Mesothelial cell of epicardium (in vitro differentiated cells): ENCODE measurements around the gene LILRA6. TPM values are rescaled to one million over a fixed set of nuclear protein-coding genes. Genes with fewer than 3 reads are reported as not detected.
"Not testable (repeated sequence)": the region's sequence is repeated elsewhere in the genome, so short reads cannot be mapped to it uniquely, and the experiment has no call there.

Experiments used
- DNase-seq, 2 experiments: peaks; one replicate each; pipeline ENCODE4 v3.0.0; 2021; ENCODE audit warnings: low spot score in 2 of 2; ENCODE audit not compliant: unreplicated experiment in 2 of 2
- H3K27ac Mint-ChIP-seq: 2 replicates; pipeline ENCODE4 v1.8.0; 2021; ENCODE audit warnings: mixed read lengths
- H3K27me3 Mint-ChIP-seq: 2 replicates; pipeline ENCODE4 v1.8.0; 2021; ENCODE audit warnings: low read depth, mixed read lengths
- H3K36me3 Mint-ChIP-seq: 2 replicates; pipeline ENCODE4 v1.8.0; 2021; ENCODE audit warnings: mixed read lengths
- H3K4me1 Mint-ChIP-seq: 2 replicates; pipeline ENCODE4 v1.8.0; 2021; ENCODE audit warnings: mixed read lengths
- H3K4me3 Mint-ChIP-seq: 2 replicates; pipeline ENCODE4 v1.8.0; 2021; ENCODE audit warnings: mild to moderate bottlenecking, moderate library complexity, mixed read lengths
- H3K9me3 Mint-ChIP-seq: 2 replicates; pipeline ENCODE4 v1.8.0; 2021; ENCODE audit warnings: mixed read lengths
- total RNA-seq: library from RNA; stranded (reverse); gene quantifications from 3 replicates; pipeline ENCODE4 v1.2.1, GENCODE V29; 2021
- TF ChIP-seq, protein P1 (sequence below): fragments of 200-600 bp; sonication (generic); IDR thresholded peaks from one replicate; pipeline ENCODE4 v1.5.0; 2021; ENCODE audit warnings: antibody characterized with exemption; ENCODE audit not compliant: unreplicated experiment

The LILRA6 gene
- total RNA-seq, 1 donor from 2014 or later, result not detected

DNA sequence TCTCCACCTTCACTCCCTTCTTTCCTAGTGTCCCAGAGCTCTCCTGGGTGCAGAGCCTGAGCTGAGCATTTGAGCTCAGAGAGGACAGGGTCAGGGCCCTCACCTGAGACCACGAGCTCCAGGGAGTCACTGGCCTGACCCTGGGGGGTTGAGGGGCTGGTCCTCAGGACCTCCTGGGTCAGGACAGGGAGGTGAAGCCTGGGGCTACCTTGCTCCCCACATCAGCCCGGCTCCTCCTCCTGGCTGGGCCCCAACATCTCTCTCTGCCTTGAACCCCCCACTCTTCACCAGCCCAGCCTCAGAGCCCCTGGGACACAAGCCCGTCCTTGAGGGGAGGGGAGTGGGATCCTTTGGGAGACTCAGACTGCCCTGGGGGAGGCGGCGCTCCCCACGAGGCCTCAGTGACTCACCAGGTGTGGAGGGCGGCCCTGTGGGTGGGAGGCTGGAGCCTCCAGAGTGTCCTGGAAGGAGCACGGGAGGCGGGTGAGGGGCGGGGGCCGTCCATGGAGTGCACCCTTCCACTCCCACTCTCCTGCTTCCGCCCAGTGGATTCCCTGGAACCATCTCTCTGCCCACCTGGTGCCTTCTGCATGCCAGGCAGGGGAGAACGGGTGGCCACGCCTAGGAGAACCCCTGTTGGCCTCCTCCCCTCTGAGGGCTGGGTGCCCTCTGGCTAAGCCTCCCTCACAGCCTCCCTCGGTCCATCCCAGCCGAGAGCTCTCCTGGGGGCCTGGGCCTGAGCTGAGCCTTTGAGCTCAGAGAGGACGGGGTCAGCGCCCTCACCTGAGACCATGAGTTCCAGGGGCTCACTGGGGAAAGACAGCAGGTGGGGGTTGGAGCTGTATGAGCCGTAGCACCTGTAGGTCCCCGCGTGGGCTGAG, 2.9 kb downstream of the LILRA6 start:
- not testable (repeated sequence) for H3K27ac Mint-ChIP-seq, H3K36me3 Mint-ChIP-seq, DNase-seq, H3K4me1 Mint-ChIP-seq, H3K9me3 Mint-ChIP-seq, H3K4me3 Mint-ChIP-seq
- H3K27me3 Mint-ChIP-seq, result peaks cover 52% of the 10 kb centered on the region

DNA sequence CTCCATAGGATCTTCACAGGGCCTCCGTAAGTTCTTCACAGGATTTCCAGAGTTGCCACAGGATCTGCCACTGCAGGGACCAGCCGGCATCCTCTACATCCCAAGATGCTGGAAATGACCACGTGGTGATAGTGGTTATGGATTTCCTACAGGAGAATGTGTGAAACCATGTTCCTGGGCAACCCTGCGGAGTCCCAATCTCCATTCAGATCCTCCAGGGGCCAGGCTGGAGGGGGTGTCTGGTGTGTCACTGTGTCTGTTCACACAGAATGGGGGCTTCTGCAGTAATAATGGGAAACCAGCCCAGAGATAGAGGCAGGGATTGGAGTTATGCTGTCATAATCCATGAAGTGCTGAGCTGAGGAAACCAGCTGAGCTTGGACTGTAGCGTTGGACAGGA, 8.6 kb downstream of the LILRA6 start:
- Mint-ChIP-seq H3K4me3 (no peak overlapping the region), H3K27me3 (peaks cover 75% of the 10 kb centered on the region), H3K4me1 (no peaks in the 10 kb centered on the region), H3K36me3 (no peaks in the 10 kb centered on the region), H3K9me3 (peaks cover 12% of the 10 kb centered on the region), H3K27ac (no peak overlapping the region)
- DNase-seq, result no peak
- TF ChIP-seq, protein P1, sequence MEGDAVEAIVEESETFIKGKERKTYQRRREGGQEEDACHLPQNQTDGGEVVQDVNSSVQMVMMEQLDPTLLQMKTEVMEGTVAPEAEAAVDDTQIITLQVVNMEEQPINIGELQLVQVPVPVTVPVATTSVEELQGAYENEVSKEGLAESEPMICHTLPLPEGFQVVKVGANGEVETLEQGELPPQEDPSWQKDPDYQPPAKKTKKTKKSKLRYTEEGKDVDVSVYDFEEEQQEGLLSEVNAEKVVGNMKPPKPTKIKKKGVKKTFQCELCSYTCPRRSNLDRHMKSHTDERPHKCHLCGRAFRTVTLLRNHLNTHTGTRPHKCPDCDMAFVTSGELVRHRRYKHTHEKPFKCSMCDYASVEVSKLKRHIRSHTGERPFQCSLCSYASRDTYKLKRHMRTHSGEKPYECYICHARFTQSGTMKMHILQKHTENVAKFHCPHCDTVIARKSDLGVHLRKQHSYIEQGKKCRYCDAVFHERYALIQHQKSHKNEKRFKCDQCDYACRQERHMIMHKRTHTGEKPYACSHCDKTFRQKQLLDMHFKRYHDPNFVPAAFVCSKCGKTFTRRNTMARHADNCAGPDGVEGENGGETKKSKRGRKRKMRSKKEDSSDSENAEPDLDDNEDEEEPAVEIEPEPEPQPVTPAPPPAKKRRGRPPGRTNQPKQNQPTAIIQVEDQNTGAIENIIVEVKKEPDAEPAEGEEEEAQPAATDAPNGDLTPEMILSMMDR, result no peak

DNA sequence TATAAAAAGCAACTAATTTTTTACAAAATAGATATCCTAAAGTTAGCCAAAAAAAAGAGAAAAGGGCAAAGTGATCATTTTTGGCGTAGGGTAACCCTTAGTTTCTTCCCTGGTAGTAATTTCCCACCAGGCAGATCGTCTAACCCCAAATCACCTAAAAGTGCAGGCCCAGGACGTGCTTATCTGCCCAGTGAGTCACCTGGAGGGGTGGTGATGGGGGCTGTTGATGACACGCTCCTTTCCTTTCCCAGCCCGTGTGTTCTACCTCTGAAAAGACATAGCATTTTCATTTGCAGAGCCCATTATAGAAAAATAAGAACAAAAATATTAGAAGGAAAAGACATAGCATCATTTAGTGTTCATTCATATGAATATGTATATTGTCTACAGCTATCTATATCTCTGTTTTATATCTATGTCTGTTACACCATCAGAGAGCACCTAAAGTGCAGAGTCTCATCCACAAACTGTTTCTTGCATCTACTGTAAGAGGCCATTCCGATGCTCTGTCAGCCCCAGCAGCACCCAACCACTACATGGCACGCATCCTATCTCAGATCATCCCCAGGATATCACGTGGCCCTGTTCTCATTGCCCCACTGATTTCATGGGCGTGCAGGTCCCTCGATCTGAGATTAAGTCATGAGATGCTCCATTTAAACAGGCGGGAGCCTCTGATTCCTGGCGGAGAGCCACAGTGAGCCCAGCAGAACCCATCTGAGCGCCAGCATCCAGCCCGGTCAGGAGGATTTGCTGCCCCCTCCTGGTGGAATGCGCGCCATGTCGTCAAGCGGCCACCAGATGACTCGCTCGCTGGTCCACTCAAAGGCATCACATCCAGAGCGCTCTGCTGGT, 11.3 kb downstream of the LILRA6 start:
- TF ChIP-seq, protein P1, result peak; percentile 93
- peak; percentile 76 to 94 for DNase-seq
- Mint-ChIP-seq H3K4me3 (no peak overlapping the region), H3K27me3 (peaks cover 60% of the 10 kb centered on the region), H3K4me1 (no peaks in the 10 kb centered on the region), H3K36me3 (no peaks in the 10 kb centered on the region), H3K9me3 (peaks cover 18% of the 10 kb centered on the region), H3K27ac (no peak overlapping the region)

DNA sequence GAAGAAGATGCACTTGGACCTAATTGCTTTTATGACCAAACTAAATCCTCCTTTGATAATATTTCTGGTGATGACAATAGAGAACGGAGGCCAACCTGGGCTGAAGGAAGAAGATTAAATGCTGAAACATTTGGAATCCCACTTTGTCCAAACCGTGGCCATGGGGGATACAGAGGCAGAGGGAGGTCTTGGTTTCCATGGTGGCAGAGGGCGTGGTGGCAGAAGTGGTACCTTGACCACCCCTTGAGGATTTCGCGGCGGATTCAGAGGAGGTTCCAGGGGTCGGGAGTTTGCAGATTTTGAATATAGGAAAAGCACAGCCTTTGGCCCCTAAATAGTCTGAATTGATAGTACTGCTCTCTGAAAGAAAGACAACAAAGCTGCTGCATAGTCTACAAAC, 12.6 kb downstream of the LILRA6 start:
- no peak for DNase-seq
- TF ChIP-seq, protein P1, result no peak
- Mint-ChIP-seq H3K27ac (no peak overlapping the region), H3K27me3 (peaks cover 51% of the 10 kb centered on the region), H3K4me1 (no peaks in the 10 kb centered on the region), H3K9me3 (peaks cover 17% of the 10 kb centered on the region), H3K4me3 (no peak overlapping the region), H3K36me3 (no peaks in the 10 kb centered on the region)

DNA sequence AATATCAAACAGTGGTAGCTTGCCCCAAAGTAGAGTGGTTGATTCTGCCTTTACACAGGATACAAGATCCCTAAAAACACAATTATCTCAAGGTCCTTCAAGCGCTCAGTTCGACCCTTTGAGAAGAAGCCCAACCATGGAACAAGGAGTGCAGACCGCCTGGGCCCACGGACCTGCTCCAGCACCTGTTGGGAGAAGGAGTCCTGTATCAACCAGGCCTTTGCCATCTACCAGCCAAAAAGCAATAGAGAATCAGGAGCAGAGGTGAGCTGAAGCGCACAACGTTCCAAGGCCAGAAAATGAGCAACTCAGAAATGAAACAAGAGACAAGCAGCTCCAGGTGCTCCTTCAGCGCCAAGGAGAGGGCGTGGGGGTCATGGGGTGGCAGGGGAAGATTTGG, 13.4 kb downstream of the LILRA6 start:
- Mint-ChIP-seq H3K9me3 (peaks cover 11% of the 10 kb centered on the region), H3K4me3 (no peak overlapping the region), H3K27me3 (peaks cover 46% of the 10 kb centered on the region), H3K27ac (no peak overlapping the region), H3K36me3 (no peaks in the 10 kb centered on the region), H3K4me1 (no peaks in the 10 kb centered on the region)
- DNase-seq, result no peak
- TF ChIP-seq, protein P1, result no peak

DNA sequence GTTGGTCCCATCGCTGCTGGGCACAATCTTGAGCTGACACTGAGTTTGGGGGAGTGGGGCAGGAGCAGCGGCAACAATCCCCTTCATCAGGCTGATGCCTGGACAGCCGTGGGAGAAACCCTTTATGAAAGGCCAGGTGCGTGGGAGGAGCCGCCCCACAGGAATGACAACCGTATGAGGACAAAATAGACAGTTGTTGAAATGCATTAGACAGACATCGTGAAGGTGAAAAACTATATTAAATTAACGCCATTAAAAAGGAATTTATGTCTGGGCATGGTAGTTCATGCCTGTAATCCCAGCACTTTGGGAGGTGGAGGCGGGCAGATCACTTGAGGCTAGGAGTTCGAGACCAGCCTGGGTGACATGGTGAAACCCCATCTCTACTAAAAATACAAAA, 18.0 kb downstream of the LILRA6 start:
- not testable (repeated sequence) for H3K36me3 Mint-ChIP-seq, H3K4me3 Mint-ChIP-seq, H3K9me3 Mint-ChIP-seq, H3K27ac Mint-ChIP-seq, DNase-seq
- Mint-ChIP-seq H3K27me3 (peaks cover 28% of the 10 kb centered on the region), H3K4me1 (peaks cover 11% of the 10 kb centered on the region)

DNA sequence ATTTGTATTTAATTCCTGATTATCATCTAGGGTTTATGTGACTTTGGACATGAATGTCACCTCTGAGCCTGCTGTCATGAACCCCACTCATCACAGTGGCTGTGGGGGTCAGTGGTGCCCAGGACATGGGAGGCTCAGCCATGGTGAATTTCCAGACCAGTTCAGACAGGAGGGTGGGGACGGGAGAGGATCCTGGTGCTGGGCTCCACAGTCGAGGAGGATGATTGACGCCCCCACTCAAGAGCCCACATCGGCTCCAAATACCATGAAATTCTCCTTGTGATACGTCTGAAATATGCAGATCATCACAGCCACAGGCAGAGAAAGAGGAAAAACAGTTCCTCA, 18.7 kb downstream of the LILRA6 start:
- not testable (repeated sequence) for H3K9me3 Mint-ChIP-seq, H3K36me3 Mint-ChIP-seq, DNase-seq, H3K27ac Mint-ChIP-seq, H3K4me3 Mint-ChIP-seq
- Mint-ChIP-seq H3K27me3 (peaks cover 24% of the 10 kb centered on the region), H3K4me1 (peaks cover 11% of the 10 kb centered on the region)

DNA sequence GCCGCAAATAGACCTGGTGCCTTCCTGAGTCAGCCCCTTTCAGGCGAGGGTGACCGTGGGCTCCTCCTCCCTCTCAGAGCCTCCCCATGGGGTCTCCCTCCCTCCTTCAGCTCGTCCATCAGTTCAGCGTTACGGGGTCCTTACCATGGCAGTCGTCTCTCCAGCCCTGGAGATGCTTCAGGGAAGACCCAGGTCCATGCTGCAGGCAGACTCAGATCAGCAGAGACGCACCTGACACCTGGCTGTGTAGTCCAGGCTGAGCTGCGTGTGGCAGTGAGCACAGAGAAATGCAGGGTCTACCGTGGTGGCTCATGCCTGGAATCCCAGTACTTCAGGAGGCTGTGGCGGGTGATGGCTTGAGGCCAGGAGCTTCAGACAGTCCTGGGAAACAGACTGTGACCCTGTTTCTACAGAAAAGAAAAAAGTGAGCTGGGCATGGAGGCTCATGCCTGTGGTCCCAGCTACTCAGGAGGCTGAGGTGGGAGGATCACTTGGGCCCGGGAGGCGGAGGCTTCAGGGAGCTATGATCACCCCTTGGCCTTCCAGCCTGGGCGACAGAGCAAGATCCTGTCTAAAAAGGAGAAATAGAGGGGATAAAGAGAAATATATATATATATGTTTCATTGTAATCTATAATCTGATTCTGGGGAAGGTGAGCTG, 19.2 kb downstream of the LILRA6 start:
- H3K4me3 Mint-ChIP-seq, H3K9me3 Mint-ChIP-seq, H3K36me3 Mint-ChIP-seq, DNase-seq: not testable (repeated sequence)
- peaks cover 22% of the 10 kb centered on the region for H3K27me3 Mint-ChIP-seq
- H3K4me1 Mint-ChIP-seq, result peaks cover 11% of the 10 kb centered on the region
- peak overlapping the region; percentile 5 for H3K27ac Mint-ChIP-seq
